OCI-M2 (cell line): ENCODE results near the gene PHACTR3.

ENCODE experiments used
- DNase-seq: peaks from one replicate; lab custom pipeline; 2025; ENCODE audit not compliant: unreplicated experiment; lab: John Stamatoyannopoulos, UW

Gene PHACTR3

GRCh38 chr20:59588236-59588855 is 16.0 kb upstream of the PHACTR3 start:
- no peak for DNase-seq

- DNase-seq, result no peak
Observed at GRCh38 chr20:59589086-59589684, 15.2 kb upstream of the PHACTR3 start.

DNA sequence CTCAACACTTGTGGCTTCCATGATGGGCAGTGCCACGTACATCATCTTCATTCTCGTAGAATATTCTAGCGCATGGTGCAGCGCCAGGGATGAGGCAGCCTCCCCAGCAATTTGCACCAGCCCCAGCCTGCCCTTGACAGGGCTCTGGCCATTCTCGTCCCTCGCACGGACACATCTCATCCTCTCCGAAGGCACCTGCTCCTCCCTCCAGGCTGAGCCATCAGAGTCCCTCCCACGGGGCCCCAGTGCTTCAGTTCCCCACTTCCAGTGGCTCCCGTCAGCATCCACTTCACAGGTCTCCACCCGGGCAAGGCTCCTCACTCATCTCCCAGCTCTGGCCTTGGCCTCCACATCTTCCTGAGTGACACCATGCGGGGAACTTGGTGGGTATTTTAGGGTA is 13.3 kb upstream of the PHACTR3 start:
- no peak for DNase-seq

GRCh38 chr20:59596690-59597089 is 7.7 kb upstream of the PHACTR3 start:
- DNase-seq, result no peak

DNA sequence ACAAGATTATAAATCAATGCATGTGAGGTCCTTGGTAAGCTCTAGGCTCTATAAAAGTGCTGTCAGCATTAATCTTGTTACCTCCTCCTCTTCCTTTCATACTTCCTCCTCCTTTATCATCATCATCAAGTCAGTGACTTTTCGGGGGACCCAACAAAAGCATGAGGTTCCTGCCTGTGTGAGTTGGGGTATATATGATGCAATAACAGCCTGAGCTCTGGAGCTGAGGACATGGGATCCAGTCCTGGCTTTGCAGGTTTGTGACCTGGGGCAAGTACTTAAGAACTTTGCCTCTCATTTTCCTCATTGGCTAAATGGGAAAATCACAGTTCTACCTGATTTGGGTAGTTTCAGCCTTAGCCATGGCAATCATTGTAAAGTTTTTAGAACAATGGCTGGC is 7.1 kb upstream of the PHACTR3 start:
- no peak for DNase-seq

- no peak for DNase-seq
Observed at GRCh38 chr20:59598625-59599310, 5.6 kb upstream of the PHACTR3 start.

GRCh38 chr20:59599941-59600340 is 4.4 kb upstream of the PHACTR3 start:
- no peak for DNase-seq

DNA sequence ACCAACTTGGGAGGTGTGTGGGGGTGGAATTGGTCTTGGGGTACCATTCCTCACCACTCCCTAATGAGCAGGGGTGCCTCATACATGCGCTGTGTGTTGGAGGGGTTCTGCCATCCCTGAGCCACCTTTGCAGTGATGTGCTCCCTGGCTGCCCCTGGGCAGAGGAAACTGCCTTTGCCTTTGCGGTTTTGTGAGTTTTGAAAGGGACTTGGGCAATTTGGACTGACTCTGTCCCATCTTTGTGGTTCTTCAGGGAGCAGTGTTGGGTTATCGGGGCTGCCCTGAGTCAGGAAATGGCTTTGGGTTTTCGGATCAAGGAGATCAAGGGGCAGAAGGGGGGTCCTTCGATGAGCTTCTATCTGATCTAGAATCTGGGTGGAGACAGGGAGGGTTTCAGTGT is 3.9 kb upstream of the PHACTR3 start:
- no peak for DNase-seq

GRCh38 chr20:59602546-59603080 is 1.7 kb upstream of the PHACTR3 start:
- no peak for DNase-seq

DNA sequence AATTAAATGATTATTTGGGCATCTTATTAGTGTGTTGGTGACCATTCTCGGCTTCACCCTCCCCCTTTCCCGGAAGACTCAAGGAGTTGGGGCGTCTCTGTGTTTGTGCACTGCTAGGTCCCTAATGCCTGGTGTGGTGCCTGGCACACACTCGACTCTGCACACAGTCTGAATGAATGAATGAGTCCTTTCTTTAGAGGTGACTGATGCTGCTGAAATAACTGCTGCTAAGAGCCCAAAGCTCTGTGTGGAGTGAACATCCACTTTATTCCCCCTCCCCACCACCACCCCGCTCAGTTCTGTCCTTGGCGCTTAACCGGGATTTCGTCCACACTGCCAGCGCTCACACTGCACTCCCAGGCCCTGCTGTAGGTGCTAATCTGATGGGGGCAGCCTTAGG is 1.2 kb upstream of the PHACTR3 start:
- DNase-seq, result no peak

DNA sequence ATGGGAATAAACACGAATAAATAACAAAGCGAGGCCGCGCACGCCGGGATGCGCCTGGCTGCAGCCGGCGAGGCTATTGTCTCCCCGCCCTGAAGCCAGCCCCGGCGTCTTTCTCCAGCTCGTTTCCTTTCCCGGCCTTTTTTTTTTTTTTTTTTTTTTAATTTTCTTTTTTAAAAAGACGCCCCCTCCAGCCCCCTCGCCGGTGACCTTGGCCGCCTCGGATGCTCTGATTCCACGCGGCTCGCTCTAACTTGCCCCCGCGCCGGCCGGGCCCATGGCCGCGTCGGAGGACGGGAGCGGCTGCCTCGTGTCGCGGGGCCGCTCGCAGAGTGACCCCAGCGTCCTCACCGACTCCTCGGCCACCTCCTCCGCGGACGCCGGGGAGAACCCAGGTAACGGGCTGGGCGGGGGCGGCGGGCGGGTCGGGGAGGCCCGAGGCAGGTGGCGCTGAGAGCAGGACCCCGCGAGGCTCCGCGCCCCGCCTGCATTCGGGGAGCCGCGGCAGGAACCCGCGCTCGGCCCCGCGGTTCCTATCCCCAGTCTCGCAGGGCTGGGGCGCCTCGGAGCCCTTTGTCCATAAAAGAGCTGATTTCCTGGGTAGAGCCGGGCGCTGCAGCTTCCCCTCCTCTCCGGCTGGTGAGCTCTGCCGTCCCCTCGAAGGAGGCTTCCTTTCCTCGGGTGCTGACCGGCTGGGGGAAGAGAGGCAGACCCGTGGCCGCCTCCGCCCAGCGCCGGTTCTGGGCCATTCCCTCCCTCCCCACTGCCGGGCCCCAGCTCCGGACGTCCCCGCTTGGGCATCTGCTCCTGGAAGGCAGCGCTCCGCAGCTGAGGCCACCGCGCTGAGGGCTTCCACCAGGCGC is 631 bp downstream of the PHACTR3 start:
- no peak for DNase-seq

GRCh38 chr20:59605601-59606364 is 1.4 kb downstream of the PHACTR3 start:
- no peak for DNase-seq

DNA sequence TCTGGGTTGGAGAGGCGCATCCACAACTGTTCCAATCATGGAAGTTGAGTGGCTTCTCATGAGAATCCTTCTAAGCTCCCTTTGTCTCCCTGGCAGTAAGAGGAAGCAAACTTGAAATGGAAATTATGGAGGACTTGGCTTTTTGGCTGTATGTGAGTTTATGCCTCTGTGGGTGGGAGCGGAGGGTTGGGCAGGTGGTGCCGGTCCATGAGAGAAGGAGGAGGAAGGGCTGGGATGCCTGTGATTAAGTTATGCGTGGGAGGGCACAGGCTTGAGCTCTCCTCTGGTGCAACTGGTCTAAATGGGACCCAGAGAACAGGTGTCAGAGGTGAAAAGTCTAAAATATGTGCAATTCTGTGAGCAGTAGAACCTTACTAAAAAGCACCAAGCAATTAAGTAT is 2.2 kb downstream of the PHACTR3 start:
- no peak for DNase-seq

DNA sequence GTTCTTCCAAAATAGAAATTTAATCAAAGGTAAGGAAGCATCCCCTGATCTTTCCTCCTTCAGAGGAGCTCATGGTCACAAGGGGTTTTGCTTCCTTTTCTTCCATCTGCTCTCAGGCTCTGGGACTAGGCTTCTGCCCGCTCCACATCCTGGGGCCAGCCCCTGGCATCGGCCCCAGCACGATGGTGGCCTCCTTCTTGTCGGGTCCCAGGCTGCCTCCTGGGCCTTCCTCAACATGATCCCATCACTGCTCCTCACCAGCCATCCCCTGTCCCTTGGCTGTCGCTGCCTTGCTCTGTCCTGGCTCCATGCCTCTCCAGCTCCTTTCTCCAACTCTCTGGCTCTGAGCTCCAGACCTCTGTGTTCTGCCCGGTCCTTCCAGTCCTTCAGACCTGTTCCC is 4.1 kb downstream of the PHACTR3 start:
- no peak for DNase-seq

- no peak for DNase-seq
Observed at GRCh38 chr20:59608871-59609270, 4.5 kb downstream of the PHACTR3 start.

GRCh38 chr20:59611286-59611685 is 6.9 kb downstream of the PHACTR3 start:
- DNase-seq, result no peak

GRCh38 chr20:59613861-59614260 is 9.5 kb downstream of the PHACTR3 start:
- DNase-seq, result no peak

GRCh38 chr20:59614714-59615113 is 10.4 kb downstream of the PHACTR3 start:
- no peak for DNase-seq

- DNase-seq, result no peak
Observed at GRCh38 chr20:59616306-59616705, 12.0 kb downstream of the PHACTR3 start.

- DNase-seq, result no peak
Observed at GRCh38 chr20:59617221-59617620, 12.9 kb downstream of the PHACTR3 start.

DNA sequence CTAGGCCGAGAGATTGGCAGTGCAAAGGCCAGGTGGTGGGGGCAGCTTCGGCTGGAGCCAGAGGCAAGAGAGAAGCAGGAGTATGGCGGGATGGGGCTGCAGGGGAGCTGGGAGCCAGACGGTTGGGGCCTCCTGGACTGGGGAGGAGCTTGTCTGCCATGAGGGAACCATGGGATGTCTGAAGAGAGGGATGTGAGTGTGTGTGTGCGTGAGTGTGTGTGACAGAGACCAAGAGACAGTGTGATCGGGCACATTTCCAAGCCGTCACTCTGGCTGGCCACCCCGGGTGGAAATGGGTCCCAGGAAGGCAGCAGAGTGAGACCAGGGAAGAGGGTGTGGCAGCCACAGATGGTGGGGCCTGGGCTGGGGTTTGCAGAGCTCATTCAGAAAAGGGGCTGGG is 13.8 kb downstream of the PHACTR3 start:
- no peak for DNase-seq
